ENCODE measurements around the gene CEP170B.
"Not testable (repeated sequence)": the region's sequence is repeated elsewhere in the genome, so short reads cannot be mapped to it uniquely, and the experiment has no call there.

The CEP170B gene

DNA sequence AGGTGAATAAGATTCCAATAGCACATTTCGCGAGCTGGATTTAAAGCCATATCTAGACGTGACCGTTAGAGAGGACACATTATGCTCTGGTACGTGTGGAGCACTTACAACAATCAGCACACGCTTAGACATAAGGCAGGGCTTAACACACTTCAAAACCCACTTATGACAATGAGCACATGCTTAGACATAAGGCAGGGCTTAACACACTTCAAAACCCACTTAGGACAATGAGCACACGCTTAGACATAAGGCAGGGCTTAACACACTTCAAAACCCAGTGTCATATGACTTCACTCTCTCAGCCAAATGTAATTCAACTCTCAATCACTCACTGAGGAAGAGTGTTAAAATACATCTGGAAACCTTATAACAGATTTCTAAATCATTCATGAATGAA, 48.4 kb downstream of the CEP170B start:
- ATAC-seq (no peak), DNase-seq (no peak)

- ATAC-seq (no peak), DNase-seq (no peak)
Measured at GRCh38 chr14:104917116-104917515, 52.0 kb downstream of the CEP170B start.

DNA sequence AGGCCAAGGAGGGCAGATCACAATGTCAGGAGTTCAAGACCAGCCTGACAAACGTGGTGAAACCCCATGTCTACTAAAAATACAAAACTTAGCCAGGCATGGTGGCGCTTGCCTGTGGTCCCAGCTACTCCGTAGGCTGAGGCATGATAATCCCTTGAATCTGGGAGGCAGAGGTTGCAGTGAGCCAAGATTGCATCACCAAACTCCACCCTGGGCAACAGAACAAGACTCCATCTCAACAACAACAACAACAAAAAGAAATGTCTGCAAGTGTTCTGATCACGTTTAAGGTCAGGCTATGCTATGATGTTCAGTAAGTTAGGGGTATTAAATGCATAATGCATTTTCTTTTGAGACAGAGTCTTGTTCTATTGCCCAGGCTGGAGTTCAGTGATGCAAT, 52.9 kb downstream of the CEP170B start:
- DNase-seq (no peak), ATAC-seq (no peak)

GRCh38 chr14:104919152-104919992, 54.3 kb downstream of the CEP170B start:
- not testable (repeated sequence) for DNase-seq, ATAC-seq

DNA sequence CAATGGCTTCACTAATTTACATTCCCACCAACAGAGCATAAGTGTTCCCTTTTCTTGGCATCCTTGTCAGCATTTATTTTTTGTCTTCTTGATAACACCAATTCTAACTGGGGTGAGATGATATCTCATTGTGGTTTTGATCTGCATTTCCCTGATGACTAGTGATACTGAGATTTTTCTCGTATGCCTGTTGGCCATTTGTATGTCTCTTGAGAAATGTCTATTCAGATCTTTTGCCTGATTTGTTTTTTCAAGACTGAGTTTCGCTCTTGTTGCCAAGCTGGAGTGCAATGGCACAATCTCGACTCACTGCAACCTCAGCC, 54.9 kb downstream of the CEP170B start:
- DNase-seq, result no peak
- ATAC-seq, result no peak

GRCh38 chr14:104923640-104924420, 58.8 kb downstream of the CEP170B start:
- no peak for DNase-seq
- no peak for ATAC-seq

- DNase-seq, result no peak
Measured at GRCh38 chr14:104924421-104925213, 59.5 kb downstream of the CEP170B start, which contains the start of gene PLD4. TSS of gene PLD4 (plus strand) at chr14:104924879. CDS start at chr14:104927141, 2,262 bp downstream.

DNA sequence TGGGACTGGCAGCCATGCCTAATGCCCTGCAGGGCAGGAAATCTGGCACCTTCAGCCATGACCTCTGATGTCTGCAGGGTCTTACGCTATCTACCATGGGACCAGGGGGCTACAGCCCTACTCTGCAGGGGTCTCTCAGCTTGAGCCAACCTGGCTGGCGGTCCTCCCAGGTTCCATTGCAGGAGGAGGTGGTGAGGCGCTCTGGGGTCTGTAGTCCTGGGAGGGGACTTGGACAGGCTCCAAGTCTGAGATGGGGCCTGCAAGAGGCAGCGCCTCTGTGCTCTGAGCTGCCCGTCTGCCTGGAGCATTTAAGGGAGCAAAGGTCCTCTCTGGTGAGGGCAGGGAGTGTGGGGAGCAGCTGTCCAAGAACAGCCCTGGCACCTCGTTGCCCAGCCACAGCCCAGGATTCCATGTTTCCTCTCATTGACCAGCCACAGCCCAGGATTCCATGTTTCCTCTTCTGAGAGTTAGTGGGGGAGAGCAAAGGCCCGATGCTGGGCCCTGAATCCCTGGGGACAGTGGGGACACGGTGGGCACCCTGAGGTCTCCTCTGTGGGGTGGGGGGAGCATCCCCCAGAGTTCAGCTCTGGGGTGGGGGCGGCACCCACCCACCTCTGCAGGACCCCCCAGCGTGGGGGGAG, 60.3 kb downstream of the CEP170B start:
- no peak for DNase-seq
- ATAC-seq, result no peak

More at GRCh38 chr14:104924421-104925213, 59.5 kb downstream of the CEP170B start, which contains the start of gene PLD4:
- ATAC-seq, result no peak

GRCh38 chr14:104925855-104926609, 61.0 kb downstream of the CEP170B start:
- ATAC-seq (no peak), DNase-seq (no peak)

- ATAC-seq (peak; percentile 67), DNase-seq (peak; percentile 37)
Measured at GRCh38 chr14:104926619-104927431, 61.8 kb downstream of the CEP170B start.

GRCh38 chr14:104927432-104927816, 62.4 kb downstream of the CEP170B start:
- ATAC-seq, result no peak
- DNase-seq, result no peak

- DNase-seq, result no peak
- ATAC-seq, result no peak
Measured at GRCh38 chr14:104927901-104928300, 62.8 kb downstream of the CEP170B start.

DNA sequence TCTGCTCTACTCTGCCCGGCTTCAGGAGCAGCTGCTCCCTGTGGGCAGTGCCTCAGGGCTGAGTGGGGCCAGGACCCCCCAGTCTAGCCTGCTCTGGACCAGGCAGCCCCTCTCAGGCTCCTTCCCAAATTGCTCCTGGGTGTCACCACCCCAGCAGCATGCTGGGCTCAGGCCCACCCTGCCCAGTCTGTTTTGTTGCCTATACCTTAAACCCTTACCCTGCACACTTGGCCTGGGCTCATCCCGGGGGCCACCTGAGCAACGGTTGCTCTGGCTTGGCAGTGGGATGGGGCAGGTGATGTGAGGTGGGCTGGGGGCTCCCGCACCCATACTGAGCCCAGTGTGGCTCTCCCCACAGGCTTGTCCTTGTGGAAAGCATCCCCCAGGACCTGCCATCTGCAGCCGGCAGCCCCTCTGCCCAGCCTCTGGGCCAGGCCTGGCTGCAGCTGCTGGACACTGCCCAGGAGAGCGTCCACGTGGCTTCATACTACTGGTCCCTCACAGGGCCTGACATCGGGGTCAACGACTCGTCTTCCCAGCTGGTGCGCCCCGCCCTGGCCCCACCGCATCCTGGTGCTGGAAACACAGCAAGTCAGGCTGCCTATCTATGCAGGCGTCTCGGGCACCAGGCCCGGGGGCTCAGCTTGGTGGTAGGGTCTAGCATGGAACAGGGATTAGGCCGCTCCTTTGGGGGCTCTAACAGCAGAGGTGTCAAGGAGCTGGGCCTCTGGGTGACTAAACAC, 63.5 kb downstream of the CEP170B start:
- ATAC-seq (no peak), DNase-seq (no peak)

GRCh38 chr14:104929268-104930230, 64.5 kb downstream of the CEP170B start:
- no peak for DNase-seq
- no peak for ATAC-seq

GRCh38 chr14:104930526-104931303, 65.6 kb downstream of the CEP170B start:
- ATAC-seq, result no peak
- no peak for DNase-seq

DNA sequence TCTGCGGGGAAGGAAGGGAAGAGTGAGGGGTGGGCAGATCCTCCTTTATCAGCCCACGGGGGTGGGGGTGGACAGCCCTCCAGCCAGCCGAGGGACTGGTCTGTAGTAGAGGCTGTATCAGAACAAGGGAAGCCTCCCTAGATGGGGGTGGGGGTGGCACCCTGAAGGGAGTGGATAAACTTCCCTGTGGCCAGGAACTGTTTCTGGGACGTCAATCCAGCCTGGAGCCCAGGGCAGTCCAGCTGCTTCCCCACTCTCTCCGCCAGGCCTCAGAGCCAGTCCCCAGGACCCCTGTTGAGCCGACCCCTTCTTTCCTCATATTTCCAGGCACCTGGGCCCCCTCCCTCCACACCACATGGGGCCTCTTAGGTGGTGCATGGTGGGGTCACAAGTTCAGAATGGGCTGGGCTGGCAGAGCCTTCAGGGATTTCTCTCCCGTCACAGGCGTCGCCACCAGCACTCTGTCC, 66.3 kb downstream of the CEP170B start:
- ATAC-seq, result no peak
- DNase-seq, result no peak
